GM12872 (cell line): ENCODE data around the gene ART1.

Experiments used
- TF ChIP-seq, protein P1 (sequence below): IDR thresholded peaks from 3 replicates; pipeline ENCODE4 v1.5.1; 2011; ENCODE audit warnings: low read depth, mild to moderate bottlenecking, low read length, moderate library complexity; ENCODE audit not compliant: insufficient read depth

The ART1 gene

DNA sequence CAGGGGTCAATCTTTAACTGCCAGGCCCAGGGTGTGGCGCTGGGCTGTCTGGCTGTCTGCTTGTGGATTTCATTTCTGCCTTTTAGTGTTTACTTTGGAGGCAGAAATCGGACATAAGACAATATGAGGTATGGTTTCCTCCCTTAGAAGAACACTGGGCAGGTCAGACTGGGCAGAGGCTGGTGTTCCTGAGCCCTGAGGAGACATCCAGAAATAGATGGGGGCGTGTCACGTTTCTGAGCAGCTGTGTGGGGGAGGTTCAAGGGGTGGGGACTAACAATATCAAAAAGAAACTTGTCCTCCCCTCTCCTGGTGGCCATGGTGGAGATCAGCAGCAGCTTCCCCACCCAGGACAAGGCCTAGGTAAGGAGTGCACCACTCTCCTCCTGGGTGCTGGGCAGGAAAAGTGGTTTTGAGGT, at the start of gene ART1:
Gene ART1, plus strand, starts transcription at position 312 of the 419 bp plus-strand sequence. CDS start 14,086 bp downstream, outside the sequence.
- TF ChIP-seq, protein P1, sequence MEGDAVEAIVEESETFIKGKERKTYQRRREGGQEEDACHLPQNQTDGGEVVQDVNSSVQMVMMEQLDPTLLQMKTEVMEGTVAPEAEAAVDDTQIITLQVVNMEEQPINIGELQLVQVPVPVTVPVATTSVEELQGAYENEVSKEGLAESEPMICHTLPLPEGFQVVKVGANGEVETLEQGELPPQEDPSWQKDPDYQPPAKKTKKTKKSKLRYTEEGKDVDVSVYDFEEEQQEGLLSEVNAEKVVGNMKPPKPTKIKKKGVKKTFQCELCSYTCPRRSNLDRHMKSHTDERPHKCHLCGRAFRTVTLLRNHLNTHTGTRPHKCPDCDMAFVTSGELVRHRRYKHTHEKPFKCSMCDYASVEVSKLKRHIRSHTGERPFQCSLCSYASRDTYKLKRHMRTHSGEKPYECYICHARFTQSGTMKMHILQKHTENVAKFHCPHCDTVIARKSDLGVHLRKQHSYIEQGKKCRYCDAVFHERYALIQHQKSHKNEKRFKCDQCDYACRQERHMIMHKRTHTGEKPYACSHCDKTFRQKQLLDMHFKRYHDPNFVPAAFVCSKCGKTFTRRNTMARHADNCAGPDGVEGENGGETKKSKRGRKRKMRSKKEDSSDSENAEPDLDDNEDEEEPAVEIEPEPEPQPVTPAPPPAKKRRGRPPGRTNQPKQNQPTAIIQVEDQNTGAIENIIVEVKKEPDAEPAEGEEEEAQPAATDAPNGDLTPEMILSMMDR: 0 out of 3 replicates have a peak, but pooled peaks have one; percentile 4

DNA sequence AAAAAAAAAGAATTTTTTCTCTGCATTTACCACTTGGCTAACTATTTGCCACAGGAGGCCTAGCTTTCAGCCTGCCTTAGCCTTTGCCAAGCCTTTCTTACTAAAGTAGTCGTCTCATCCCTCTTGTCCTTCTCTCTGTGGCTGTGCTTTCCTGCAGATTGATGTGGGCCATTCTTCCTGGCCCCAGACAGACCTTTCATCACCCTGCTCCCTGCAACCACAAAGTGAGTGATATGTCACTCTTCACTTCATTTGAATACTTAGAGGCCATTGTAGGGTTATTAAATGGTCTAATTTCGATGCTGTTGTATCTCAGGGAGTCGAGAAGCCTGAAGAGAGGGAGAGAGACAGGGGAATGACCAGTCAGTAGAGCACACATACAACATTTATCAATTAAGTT, 40.8 kb upstream of the ART1 start:
- TF ChIP-seq, protein P1: no peak

DNA sequence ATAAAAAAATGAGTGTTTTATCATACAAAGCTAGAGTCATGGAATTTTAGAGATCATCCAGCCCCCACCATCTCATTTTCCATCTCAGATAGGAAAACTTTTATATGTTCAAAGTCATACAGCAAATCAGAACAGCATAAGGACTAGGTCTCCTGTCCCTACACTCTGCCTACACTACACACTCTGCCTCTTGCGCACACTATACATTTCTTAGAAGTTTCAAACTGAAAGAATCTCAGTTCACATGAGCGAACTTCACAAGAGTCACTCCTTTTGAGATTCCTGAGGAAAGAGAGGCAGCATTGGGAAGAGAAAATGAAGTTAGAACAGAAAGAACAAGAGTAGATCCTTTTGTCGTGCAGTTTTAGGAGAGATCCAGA, 39.7 kb upstream of the ART1 start:
- TF ChIP-seq, protein P1: no peak

DNA sequence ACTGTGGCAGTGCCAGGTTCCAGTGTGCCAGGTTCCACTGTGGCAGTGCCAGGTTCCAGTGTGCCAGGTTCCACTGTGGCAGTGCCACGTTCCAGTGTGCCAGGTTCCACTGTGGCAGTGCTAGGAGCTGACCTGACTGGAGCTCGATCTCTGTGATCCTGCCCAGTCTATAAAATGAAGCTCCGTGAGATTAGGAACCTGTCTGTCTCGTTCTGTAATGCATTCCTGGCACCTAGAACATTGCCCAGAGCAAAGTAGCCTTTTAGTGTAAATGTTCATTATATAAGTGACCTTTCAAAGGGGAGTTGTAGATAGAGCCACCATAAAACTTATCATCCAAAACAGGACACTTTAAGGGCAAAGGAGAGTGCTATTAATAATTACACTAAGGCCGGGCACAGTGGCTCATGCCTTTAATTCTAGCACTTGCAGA, 39.1 kb upstream of the ART1 start:
- TF ChIP-seq, protein P1: no peak

- TF ChIP-seq, protein P1: peak; percentile 88
These were observed 35.3 kb upstream of the ART1 start for GRCh38 chr11:3609416-3610265.

DNA sequence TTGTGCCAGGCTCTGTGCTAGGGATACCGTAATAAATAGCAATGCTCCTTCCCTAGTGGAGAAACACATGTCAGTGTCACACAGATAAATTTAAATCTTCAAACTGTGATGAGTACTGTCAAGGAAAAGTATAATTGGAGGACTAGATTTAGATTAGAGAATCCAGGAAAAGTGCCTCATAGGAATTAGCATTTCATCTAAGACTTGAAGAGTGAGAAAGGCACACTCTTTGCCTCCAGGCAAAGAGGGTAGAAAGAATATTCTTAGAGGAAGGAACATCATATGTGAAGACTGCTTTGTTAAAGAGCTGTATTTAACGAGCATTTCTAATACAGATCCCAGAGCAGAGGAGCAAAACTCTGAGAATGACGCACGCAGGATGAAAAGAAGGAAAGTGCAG, 34.1 kb upstream of the ART1 start:
- TF ChIP-seq, protein P1: no peak

GRCh38 chr11:3611976-3612678, 32.8 kb upstream of the ART1 start:
- TF ChIP-seq, protein P1: no peak
